Memory B cell (primary cell): ENCODE data around the gene CCR5AS.
"Not testable (repeated sequence)": the region's sequence is repeated elsewhere in the genome, so short reads cannot be mapped to it uniquely, and the experiment has no call there.

Source experiments
- ATAC-seq: fragments of 150-1000 bp; cut with Tn5 transposase; 2 replicates; pipeline ENCODE4 v1.10.0; 2021; ENCODE audit warnings: low read depth, mild to moderate bottlenecking, moderate library complexity
- DNase-seq, 2 donors: peaks; one replicate each; pipeline ENCODE4 v3.0.0; 2022; ENCODE audit warnings: low spot score in 2 of 2
- H3K27ac Mint-ChIP-seq: one replicate; pipeline ENCODE4 v1.8.0; 2022; ENCODE audit warnings: mild to moderate bottlenecking, moderate library complexity, mixed read lengths
- H3K27me3 Mint-ChIP-seq: one replicate; pipeline ENCODE4 v1.8.0; 2022; ENCODE audit warnings: mixed read lengths
- H3K36me3 Mint-ChIP-seq: one replicate; pipeline ENCODE4 v1.8.0; 2022; ENCODE audit warnings: mild to moderate bottlenecking, mixed read lengths
- H3K4me1 Mint-ChIP-seq: one replicate; pipeline ENCODE4 v1.8.0; 2022; ENCODE audit warnings: mixed read lengths
- H3K4me3 Mint-ChIP-seq: one replicate; pipeline ENCODE4 v1.8.0; 2022; ENCODE audit warnings: mild to moderate bottlenecking, moderate library complexity, mixed read lengths
- H3K9me3 Mint-ChIP-seq: one replicate; pipeline ENCODE4 v1.8.0; 2022; ENCODE audit warnings: mixed read lengths

Gene CCR5AS

GRCh38 chr3:46405301-46406019, 1.4 kb downstream of the CCR5AS start:
- Mint-ChIP-seq H3K36me3 (peaks cover 3% of the 10 kb centered on the region), H3K9me3 (no peaks in the 10 kb centered on the region), H3K27me3 (no peaks in the 10 kb centered on the region), H3K4me1 (peaks cover 16% of the 10 kb centered on the region), H3K27ac (no peak overlapping the region), H3K4me3 (no peak overlapping the region)
- no peak for ATAC-seq
- DNase-seq = no peak

DNA sequence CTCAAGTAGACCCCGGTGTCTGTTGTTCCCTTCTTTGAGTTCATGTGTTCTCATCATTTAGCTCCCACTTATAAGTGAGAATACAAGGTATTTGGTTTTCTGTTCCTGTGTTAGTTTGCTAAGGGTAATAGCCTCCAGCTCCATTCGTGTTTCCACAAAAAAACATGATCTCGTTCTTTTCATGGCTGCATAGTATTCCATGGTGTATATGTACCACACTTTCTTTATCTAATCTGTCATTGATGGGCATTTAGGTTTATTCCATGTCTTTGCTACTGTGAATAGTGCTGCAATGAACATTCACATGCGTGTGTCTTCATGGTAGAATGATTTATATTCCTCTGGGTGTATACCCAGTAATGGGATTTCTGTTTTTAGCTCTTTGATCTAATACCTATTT, 4.0 kb downstream of the CCR5AS start:
- not testable (repeated sequence) for H3K27me3 Mint-ChIP-seq, H3K9me3 Mint-ChIP-seq, H3K36me3 Mint-ChIP-seq, DNase-seq, H3K27ac Mint-ChIP-seq, ATAC-seq, H3K4me3 Mint-ChIP-seq
- peaks cover 12% of the 10 kb centered on the region for H3K4me1 Mint-ChIP-seq

DNA sequence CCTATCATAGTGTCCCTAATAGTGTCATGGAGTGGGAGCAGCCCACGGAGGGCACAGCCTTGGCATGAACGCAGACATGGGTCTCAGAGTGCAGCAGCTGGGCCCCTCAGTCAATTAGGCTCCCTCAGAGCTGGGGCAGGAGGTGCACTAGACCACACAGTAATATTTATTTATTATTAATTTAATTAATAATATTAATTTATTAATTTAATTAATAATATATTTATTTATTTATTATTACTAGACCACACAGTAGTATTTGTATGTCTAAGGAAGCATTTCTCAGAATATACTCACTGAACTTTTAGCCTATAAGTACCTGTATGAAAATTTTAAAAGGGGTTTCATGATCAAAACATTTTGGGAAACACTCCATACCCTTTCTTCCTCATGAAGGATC, 5.3 kb downstream of the CCR5AS start:
- no peaks in the 10 kb centered on the region for H3K36me3 Mint-ChIP-seq
- DNase-seq (no peak), ATAC-seq (no peak)
- no peaks in the 10 kb centered on the region for H3K27me3 Mint-ChIP-seq
- peaks cover 10% of the 10 kb centered on the region for H3K4me1 Mint-ChIP-seq
- no peak overlapping the region for H3K4me3 Mint-ChIP-seq
- H3K9me3 Mint-ChIP-seq = no peaks in the 10 kb centered on the region
- no peak overlapping the region for H3K27ac Mint-ChIP-seq

DNA sequence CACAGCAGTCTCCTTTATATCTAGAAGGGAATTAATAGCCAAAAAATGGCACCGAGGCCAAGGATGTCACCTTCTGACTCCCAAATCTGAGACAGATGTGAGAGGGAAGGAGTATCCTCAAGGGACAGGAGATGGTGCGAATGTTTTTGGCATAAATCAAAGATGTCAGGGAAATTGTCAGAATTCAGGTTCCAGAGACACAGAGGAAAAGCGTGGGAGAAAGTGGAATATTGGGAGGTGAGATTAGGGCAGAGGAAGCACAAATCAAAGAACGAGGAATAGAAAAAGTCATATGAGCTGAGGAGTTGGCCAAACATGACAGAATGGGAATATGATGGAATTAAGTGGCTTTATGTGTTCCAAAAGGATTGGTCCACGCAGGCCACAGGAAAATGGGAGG, 6.0 kb downstream of the CCR5AS start:
- H3K36me3 Mint-ChIP-seq = no peaks in the 10 kb centered on the region
- H3K4me3 Mint-ChIP-seq = no peak overlapping the region
- H3K9me3 Mint-ChIP-seq = no peaks in the 10 kb centered on the region
- no peak for DNase-seq
- no peak overlapping the region for H3K27ac Mint-ChIP-seq
- H3K4me1 Mint-ChIP-seq = peaks cover 11% of the 10 kb centered on the region
- no peak for ATAC-seq
- H3K27me3 Mint-ChIP-seq = no peaks in the 10 kb centered on the region

DNA sequence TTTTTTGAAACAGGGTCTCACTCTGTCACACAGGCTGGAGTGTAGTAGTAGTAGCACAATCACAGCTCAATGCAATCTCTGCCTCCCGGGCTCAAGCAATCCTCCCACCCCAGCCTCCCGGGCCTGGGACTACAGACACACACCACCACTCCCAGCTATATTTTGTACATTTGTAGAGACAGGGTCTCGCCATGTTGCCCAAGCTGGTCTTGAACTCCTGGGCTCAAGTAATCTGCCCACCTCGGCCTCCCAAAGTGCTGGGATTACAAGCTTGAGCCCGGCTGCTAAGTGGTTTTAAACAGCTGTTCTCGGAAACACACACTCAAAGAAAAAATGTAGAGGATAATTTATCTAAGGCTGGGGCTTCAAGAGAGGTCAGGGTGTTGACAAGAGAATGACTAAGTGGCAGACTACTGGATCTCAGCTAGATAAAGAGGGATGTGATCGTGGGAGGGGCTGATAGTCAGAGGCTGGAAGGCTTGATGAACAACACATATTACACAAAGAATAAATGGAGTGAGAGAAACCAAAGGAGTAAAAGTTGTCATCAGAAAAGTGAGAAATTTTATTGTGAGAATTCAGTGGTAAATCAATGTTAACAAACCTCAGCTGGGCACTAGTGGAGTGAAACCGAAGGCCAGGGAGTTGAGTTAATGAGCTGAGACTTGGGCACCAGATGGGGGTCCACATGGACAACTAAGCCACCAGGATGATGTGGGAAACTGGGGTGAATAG, 6.7 kb downstream of the CCR5AS start:
- ATAC-seq = no peak
- no peak overlapping the region for H3K4me3 Mint-ChIP-seq
- no peak for DNase-seq

GRCh38 chr3:46399557-46399956, 7.3 kb downstream of the CCR5AS start:
- H3K9me3 Mint-ChIP-seq = no peaks in the 10 kb centered on the region
- no peak overlapping the region for H3K4me3 Mint-ChIP-seq
- H3K4me1 Mint-ChIP-seq = peaks cover 19% of the 10 kb centered on the region
- H3K27ac Mint-ChIP-seq = no peak overlapping the region
- no peaks in the 10 kb centered on the region for H3K36me3 Mint-ChIP-seq
- no peaks in the 10 kb centered on the region for H3K27me3 Mint-ChIP-seq
- ATAC-seq (no peak), DNase-seq (no peak)

More for the DNA sequence above, 6.7 kb downstream of the CCR5AS start:
- Mint-ChIP-seq H3K27me3 (no peaks in the 10 kb centered on the region), H3K4me1 (peaks cover 16% of the 10 kb centered on the region), H3K36me3 (no peaks in the 10 kb centered on the region), H3K9me3 (no peaks in the 10 kb centered on the region), H3K27ac (no peak overlapping the region)

- no peaks in the 10 kb centered on the region for H3K9me3 Mint-ChIP-seq
- H3K4me1 Mint-ChIP-seq = peaks cover 21% of the 10 kb centered on the region
- H3K27me3 Mint-ChIP-seq = no peaks in the 10 kb centered on the region
- DNase-seq (no peak), ATAC-seq (no peak)
- no peaks in the 10 kb centered on the region for H3K36me3 Mint-ChIP-seq
- H3K27ac Mint-ChIP-seq = no peak overlapping the region
- no peak overlapping the region for H3K4me3 Mint-ChIP-seq
Measured at GRCh38 chr3:46399098-46399497, 7.8 kb downstream of the CCR5AS start.

DNA sequence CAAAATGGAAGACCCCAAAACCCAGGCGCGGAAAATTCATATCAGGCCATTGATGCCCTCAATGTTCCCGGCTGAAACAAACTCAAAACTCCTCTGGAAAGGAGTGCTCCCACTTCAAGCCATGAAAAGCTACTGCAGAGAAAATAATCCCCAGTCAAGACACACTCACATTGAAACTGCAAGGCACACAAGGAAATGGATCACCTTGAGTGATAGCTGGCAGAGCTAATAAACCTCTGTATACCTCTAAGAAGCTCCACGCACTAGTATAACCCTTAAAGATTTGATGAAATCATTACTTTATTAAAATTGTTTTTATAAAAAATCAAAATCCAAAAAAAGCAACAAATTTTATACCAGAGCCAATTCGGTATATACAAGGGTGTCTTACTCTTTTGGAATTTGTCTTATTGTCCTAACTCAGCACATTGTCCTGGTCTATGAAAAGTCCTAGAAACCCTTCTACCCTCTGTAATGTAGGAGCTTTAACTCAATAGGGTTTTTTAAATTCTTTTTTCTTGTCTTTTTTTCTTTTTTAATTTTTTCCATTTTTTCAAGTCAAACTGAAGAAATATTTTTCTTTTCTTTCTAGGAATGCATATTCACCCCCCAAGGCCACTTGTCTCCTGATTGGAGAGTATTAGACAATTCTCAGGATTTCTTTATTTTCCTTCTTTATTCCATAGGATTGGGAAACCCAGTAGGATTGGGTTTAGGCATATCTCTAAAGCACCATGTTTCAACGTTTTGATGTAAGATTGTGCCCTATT, 8.5 kb downstream of the CCR5AS start:
- H3K27ac Mint-ChIP-seq = no peak overlapping the region
- no peak for ATAC-seq

GRCh38 chr3:46397111-46397510, 9.8 kb downstream of the CCR5AS start:
- no peaks in the 10 kb centered on the region for H3K36me3 Mint-ChIP-seq
- no peak for DNase-seq
- H3K9me3 Mint-ChIP-seq = no peaks in the 10 kb centered on the region
- no peak overlapping the region for H3K27ac Mint-ChIP-seq
- H3K27me3 Mint-ChIP-seq = no peaks in the 10 kb centered on the region
- H3K4me3 Mint-ChIP-seq = no peak overlapping the region
- H3K4me1 Mint-ChIP-seq = peaks cover 21% of the 10 kb centered on the region
- ATAC-seq = no peak

More for the DNA sequence above, 8.5 kb downstream of the CCR5AS start:
- Mint-ChIP-seq H3K9me3 (no peaks in the 10 kb centered on the region), H3K4me1 (peaks cover 21% of the 10 kb centered on the region), H3K4me3 (no peak overlapping the region), H3K27me3 (no peaks in the 10 kb centered on the region), H3K36me3 (no peaks in the 10 kb centered on the region)
- no peak for DNase-seq

- ATAC-seq = peak; percentile 35
- Mint-ChIP-seq H3K4me3 (no peak overlapping the region), H3K27ac (no peak overlapping the region)
Measured at GRCh38 chr3:46395766-46396530, 10.9 kb downstream of the CCR5AS start.

DNA sequence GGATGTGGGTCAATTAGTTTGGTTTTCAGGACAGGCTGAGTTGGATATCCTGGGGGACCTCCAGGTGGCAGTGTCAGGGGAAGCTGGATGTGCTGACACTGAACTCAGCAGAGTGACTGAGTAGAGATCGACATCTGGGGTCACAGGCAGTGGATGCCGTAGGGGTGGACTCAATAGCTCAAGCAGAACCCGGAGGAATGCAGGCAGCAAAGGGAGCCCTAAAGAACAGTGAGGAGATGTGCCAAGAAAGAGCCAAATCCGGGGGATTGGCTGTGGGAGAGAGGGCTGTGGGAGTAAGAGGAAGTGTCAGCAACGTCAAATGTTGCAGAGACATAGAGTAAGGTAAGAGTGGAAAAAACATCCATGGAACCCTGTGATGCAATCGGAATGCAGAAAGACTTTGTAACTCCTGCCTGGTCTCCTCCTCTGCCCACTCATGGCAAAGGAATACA, 11.6 kb downstream of the CCR5AS start:
- DNase-seq (no peak), ATAC-seq (no peak)
- Mint-ChIP-seq H3K27ac (no peak overlapping the region), H3K36me3 (no peaks in the 10 kb centered on the region), H3K9me3 (no peaks in the 10 kb centered on the region), H3K4me3 (no peak overlapping the region), H3K4me1 (peaks cover 21% of the 10 kb centered on the region), H3K27me3 (no peaks in the 10 kb centered on the region)

More at GRCh38 chr3:46395766-46396530, 10.9 kb downstream of the CCR5AS start:
- H3K4me1 Mint-ChIP-seq = peaks cover 21% of the 10 kb centered on the region
- no peaks in the 10 kb centered on the region for H3K27me3 Mint-ChIP-seq
- H3K9me3 Mint-ChIP-seq = no peaks in the 10 kb centered on the region
- no peaks in the 10 kb centered on the region for H3K36me3 Mint-ChIP-seq
- no peak for DNase-seq

DNA sequence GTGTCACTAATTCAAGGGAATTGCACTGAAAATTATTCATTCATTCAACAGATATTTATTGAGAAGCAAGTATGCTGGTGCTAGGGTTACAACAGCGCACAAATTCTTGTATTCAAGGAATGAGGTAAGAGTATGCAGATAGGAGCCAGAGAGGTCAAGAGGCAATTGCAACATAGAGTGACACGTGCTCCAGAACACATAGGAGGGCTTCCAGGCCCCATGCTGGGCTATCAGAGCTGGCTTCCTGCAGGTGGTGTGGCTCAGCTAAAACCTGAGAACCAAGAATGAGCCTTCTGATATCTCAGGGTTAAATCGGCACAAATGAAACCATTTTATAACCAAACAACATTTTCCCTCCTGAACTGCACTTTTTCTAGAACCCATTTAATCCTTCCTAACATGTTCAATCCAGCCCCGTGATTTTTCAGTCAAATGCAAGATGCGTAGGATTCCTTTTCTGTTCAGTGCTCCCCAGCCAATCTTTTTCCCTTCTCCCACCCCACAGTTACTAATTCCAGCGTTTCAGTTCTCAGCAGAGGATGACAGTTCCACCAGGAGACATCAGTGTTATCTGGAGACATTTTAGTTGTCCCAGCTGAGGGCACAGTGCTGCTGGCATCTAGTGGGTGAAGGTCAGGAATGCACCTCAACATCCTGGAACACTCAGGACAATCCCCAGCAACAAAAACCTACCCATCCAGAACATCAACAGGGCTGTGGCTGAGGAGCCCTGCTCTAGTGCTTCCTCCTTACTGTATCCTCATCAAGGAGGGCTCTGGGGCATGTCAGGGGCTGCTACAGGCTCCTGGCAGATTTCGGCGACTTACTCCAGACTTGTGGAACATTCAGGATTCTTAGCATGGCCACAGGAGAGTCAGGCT, 13.1 kb downstream of the CCR5AS start:
- no peaks in the 10 kb centered on the region for H3K27me3 Mint-ChIP-seq
- peaks cover 21% of the 10 kb centered on the region for H3K4me1 Mint-ChIP-seq
- H3K36me3 Mint-ChIP-seq = no peaks in the 10 kb centered on the region
- no peak overlapping the region for H3K4me3 Mint-ChIP-seq
- no peaks in the 10 kb centered on the region for H3K9me3 Mint-ChIP-seq
- DNase-seq (no peak), ATAC-seq (no peak)
- H3K27ac Mint-ChIP-seq = no peak overlapping the region

- DNase-seq = no peak
- Mint-ChIP-seq H3K36me3 (no peaks in the 10 kb centered on the region), H3K27ac (no peak overlapping the region), H3K4me3 (no peak overlapping the region), H3K9me3 (no peaks in the 10 kb centered on the region), H3K27me3 (no peaks in the 10 kb centered on the region), H3K4me1 (peaks cover 21% of the 10 kb centered on the region)
- no peak for ATAC-seq
Measured at GRCh38 chr3:46393011-46393410, 13.9 kb downstream of the CCR5AS start.
